GM12878 (cell line): ENCODE results near the gene MMP15.

Experiments used
- CHD2 ChIP-seq: IDR thresholded peaks from 2 replicates; pipeline ENCODE4 v1.6.1; 2011; ENCODE audit warnings: low read depth, low read length, improper control_type of control experiment, borderline replicate concordance
- CTCF ChIP-seq, 3 experiments: IDR thresholded peaks in 2 of 3; conservative IDR thresholded peaks in 1 of 3; 2 replicates each; pipeline ENCODE4 v1.5.1; 2011; ENCODE audit warnings: low read depth in 3 of 3, low read length in 3 of 3, mild to moderate bottlenecking in 3 of 3, control low read depth in 2 of 3, moderate library complexity in 2 of 3, inconsistent platforms in 1 of 3, mixed read lengths in 1 of 3; ENCODE audit not compliant: control insufficient read depth in 2 of 3, insufficient read depth in 1 of 3; ENCODE audit errors: extremely low read depth in 1 of 3
- E4F1 ChIP-seq: fragments of 450-650 bp; IDR thresholded peaks from 2 replicates; pipeline ENCODE4 v1.6.1; 2018; ENCODE audit warnings: borderline replicate concordance, mild to moderate bottlenecking; ENCODE audit not compliant: partially characterized antibody
- NFIC ChIP-seq: IDR thresholded peaks from 2 replicates; pipeline ENCODE4 v1.6.1; 2012; ENCODE audit warnings: low read depth, mild to moderate bottlenecking, inconsistent platforms, low read length, moderate library complexity
- PAX5 ChIP-seq: IDR thresholded peaks from 2 replicates; pipeline ENCODE4 v1.6.1; 2011; ENCODE audit warnings: low read depth, low read length, borderline replicate concordance
- PKNOX1 ChIP-seq: fragments of 450-650 bp; IDR thresholded peaks from 2 replicates; pipeline ENCODE4 v1.6.1; 2016; ENCODE audit warnings: mild to moderate bottlenecking
- POLR2AphosphoS5 ChIP-seq: IDR thresholded peaks from 2 replicates; pipeline ENCODE4 v1.6.1; 2011; ENCODE audit warnings: mild to moderate bottlenecking, low read length, inconsistent platforms
- SMC3 ChIP-seq: IDR thresholded peaks from 2 replicates; pipeline ENCODE4 v1.6.1; 2011; ENCODE audit warnings: low read length, improper control_type of control experiment, borderline replicate concordance
- ZNF687 ChIP-seq: fragments of 450-650 bp; IDR thresholded peaks from 2 replicates; pipeline ENCODE4 v1.6.1; 2017; ENCODE audit warnings: mild to moderate bottlenecking, moderate library complexity

GRCh38 chr16:58029410-58029809 is 3.9 kb downstream of the MMP15 start:
- no peak for TF ChIP-seq CTCF (IDR thresholded peaks at IDR 0.05 in 2 of 3, conservative IDR thresholded peaks at IDR 0.05 in 1 of 3; ENCODE audit: control insufficient read depth in 2 of 3, extremely low read depth in 1 of 3, insufficient read depth in 1 of 3, low read depth in 3 of 3, low read length in 3 of 3)
- no peak for TF ChIP-seq ZNF687
- TF ChIP-seq PKNOX1 = no peak
- TF ChIP-seq CHD2 = no peak
- no peak for TF ChIP-seq NFIC
- TF ChIP-seq SMC3 = no peak
- no peak for TF ChIP-seq E4F1
- TF ChIP-seq PAX5 = no peak
- no peak for TF ChIP-seq POLR2AphosphoS5
